Measurements from ENCODE around the gene SPTLC3. TPM values are rescaled to one million over a fixed set of nuclear protein-coding genes. Genes with fewer than 3 reads are reported as not detected.

The SPTLC3 gene
- total RNA-seq, 1 experiment from 2014 or later: 20.3 TPM

DNA sequence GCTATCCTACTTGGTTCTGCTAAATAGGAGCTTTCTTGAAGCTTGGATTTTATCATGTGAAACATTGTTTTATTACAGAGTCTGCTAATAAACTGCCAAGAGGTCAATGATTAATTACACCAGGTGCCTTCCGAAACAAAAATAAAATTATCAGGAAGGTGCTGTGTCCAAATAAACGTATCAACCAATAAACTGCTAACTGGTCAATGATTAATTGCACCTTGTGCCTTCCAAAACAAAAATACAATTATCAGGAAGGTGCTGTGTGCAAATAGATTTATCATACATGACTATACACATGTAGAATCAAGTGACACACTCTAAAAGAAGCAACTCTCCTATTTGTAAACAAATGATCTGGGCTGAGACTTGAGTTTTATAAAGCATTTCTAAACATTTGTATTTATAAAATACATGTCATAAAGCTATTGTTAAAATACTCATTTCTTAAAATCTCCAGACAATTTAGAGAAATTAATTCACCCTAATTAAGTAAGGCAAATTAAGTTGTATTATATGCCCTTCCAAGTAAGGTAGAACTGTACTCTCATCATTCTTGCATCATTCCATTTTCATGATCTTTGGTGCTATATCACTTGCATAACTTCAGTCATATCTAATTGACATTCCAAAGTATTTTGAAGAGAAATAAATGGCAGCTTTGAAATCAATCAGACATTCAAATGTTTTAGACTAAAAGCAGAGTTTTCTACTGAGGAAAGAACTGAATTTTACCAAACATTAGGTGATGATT lies 26.8 kb downstream of the SPTLC3 start:
- DNase-seq (ENCODE audit: unreplicated experiment): no peak
- Mint-ChIP-seq H3K36me3 (ENCODE audit: insufficient read depth, unreplicated experiment) (peaks cover 30% of the 10 kb centered on the region), H3K9me3 (ENCODE audit: unreplicated experiment) (peaks cover 7% of the 10 kb centered on the region), H3K4me1 (ENCODE audit: insufficient read depth, unreplicated experiment) (peaks cover 59% of the 10 kb centered on the region), H3K4me3 (ENCODE audit: unreplicated experiment) (no peak overlapping the region), H3K27me3 (ENCODE audit: insufficient read depth, unreplicated experiment) (no peaks in the 10 kb centered on the region), H3K27ac (ENCODE audit: low read depth, unreplicated experiment) (no peak overlapping the region)
- ChIA-PET POLR2A (interaction anchor here (0.9 to 10.3 kb wide), 4 partner anchors 18 to 40 kb away, joined by 3 to 257 read pairs (median 4); partner anchors contain the start of gene SPTLC3), CTCF (interaction anchor here (0.6 to 1.0 kb wide), 3 partner anchors 110 to 1286 kb away, joined by 3 to 7 read pairs (median 4); no protein-coding TSS in a partner anchor)
- no TSS peak for BruUV-seq (replicated peaks)
- intact Hi-C loops (cut with micrococcal nuclease): no loop called here
- TF ChIP-seq, protein P1, sequence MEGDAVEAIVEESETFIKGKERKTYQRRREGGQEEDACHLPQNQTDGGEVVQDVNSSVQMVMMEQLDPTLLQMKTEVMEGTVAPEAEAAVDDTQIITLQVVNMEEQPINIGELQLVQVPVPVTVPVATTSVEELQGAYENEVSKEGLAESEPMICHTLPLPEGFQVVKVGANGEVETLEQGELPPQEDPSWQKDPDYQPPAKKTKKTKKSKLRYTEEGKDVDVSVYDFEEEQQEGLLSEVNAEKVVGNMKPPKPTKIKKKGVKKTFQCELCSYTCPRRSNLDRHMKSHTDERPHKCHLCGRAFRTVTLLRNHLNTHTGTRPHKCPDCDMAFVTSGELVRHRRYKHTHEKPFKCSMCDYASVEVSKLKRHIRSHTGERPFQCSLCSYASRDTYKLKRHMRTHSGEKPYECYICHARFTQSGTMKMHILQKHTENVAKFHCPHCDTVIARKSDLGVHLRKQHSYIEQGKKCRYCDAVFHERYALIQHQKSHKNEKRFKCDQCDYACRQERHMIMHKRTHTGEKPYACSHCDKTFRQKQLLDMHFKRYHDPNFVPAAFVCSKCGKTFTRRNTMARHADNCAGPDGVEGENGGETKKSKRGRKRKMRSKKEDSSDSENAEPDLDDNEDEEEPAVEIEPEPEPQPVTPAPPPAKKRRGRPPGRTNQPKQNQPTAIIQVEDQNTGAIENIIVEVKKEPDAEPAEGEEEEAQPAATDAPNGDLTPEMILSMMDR (IDR thresholded peaks at IDR 0.05; ENCODE audit: unreplicated experiment): no peak

DNA sequence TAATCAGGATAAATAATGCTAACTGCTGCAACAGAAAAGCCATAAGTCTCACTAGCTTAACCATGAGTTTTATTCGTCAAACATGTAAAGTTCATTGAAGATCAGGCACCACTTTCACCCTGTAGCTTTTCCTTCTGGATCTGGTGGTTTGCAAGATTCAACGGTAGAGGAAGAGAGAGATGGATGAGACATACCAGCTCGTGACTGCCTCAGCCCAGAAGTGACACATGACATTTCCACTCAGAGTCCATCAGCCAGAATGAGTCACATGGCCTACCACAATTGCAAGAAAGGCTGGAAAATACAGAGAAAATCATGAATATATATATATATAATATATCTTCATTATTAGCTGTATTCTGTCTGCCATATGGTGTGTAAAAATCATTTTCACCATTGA lies 29.0 kb downstream of the SPTLC3 start:
- CTCF ChIA-PET: interaction anchor here (1.6 kb wide), 1 partner anchor 11 kb away, joined by 8 read pairs; no protein-coding TSS in a partner anchor
- TF ChIP-seq, protein P1 (IDR thresholded peaks at IDR 0.05; ENCODE audit: unreplicated experiment): no peak
- DNase-seq (ENCODE audit: unreplicated experiment): no peak
- Mint-ChIP-seq H3K36me3 (ENCODE audit: insufficient read depth, unreplicated experiment) (peaks cover 21% of the 10 kb centered on the region), H3K27me3 (ENCODE audit: insufficient read depth, unreplicated experiment) (no peaks in the 10 kb centered on the region), H3K4me1 (ENCODE audit: insufficient read depth, unreplicated experiment) (peaks cover 58% of the 10 kb centered on the region), H3K4me3 (ENCODE audit: unreplicated experiment) (no peak overlapping the region), H3K27ac (ENCODE audit: low read depth, unreplicated experiment) (peak overlapping the region; percentile 10), H3K9me3 (ENCODE audit: unreplicated experiment) (peaks cover 7% of the 10 kb centered on the region)
- intact Hi-C loops (cut with micrococcal nuclease): no loop called here
- no TSS peak for BruUV-seq (replicated peaks)
- POLR2A ChIA-PET: interaction anchor here (0.7 to 2.7 kb wide), 3 partner anchors 8 to 28 kb away, joined by 6 to 22 read pairs (median 6); partner anchors contain the start of gene SPTLC3

DNA sequence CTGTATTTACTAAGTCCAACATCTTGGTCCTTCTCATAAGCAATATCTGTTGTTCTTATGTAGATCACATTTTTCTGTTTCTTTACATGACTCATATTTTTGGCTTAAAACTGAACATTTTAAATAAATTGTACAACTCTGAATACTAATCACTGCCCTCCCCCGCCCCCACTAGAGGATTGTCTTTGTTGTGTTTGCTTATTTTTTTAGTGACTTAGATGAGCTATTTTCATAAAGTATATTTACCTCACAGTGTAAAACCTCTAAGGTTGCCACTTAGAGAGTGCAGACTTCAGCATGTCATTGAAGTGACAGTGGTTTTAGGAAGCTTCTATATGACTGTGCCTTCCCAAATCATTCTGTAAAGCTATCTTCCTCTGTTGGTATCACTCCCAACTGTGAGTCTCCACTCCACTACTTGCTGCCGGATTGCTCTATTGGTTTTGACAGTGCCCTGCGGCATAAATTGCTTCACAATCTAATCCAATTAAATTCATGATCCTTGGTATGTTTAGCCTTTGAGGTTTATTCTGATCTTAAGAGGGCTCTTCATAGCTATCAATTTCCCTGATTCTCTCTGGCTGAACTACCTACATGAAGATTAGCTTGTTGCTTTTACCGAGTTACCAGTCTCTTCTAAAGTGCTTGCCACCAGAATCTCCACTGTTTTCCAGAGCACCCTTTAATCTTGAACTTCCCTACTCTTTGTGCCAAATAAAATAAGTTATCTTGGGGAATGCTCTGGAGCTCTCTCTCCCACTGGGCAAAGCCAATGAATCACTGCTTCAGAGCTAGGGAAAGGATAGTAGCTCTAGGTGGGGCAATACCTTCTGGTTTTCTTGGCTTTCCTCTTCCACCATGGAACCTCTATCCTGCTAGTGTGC lies 33.0 kb downstream of the SPTLC3 start:
- Mint-ChIP-seq H3K4me1 (ENCODE audit: insufficient read depth, unreplicated experiment) (peaks cover 56% of the 10 kb centered on the region), H3K36me3 (ENCODE audit: insufficient read depth, unreplicated experiment) (peaks cover 6% of the 10 kb centered on the region), H3K27ac (ENCODE audit: low read depth, unreplicated experiment) (peak overlapping the region; percentile 44), H3K9me3 (ENCODE audit: unreplicated experiment) (peaks cover 13% of the 10 kb centered on the region), H3K27me3 (ENCODE audit: insufficient read depth, unreplicated experiment) (no peaks in the 10 kb centered on the region), H3K4me3 (ENCODE audit: unreplicated experiment) (no peak overlapping the region)
- POLR2A ChIA-PET: interaction anchor here (0.7 to 2.4 kb wide), 6 partner anchors 8 to 33 kb away, joined by 3 to 14 read pairs (median 5); partner anchors contain the start of gene SPTLC3
- no TSS peak for BruUV-seq (replicated peaks)
- intact Hi-C loops (cut with micrococcal nuclease): no loop called here
- peak; percentile 55 for DNase-seq (ENCODE audit: unreplicated experiment)
- CTCF ChIA-PET: interaction anchor here (0.6 to 1.4 kb wide), 9 partner anchors 8 to 1368 kb away, joined by 3 to 6 read pairs (median 5); partner anchors contain the start of gene SPTLC3
- TF ChIP-seq, protein P1 (IDR thresholded peaks at IDR 0.05; ENCODE audit: unreplicated experiment): no peak

DNA sequence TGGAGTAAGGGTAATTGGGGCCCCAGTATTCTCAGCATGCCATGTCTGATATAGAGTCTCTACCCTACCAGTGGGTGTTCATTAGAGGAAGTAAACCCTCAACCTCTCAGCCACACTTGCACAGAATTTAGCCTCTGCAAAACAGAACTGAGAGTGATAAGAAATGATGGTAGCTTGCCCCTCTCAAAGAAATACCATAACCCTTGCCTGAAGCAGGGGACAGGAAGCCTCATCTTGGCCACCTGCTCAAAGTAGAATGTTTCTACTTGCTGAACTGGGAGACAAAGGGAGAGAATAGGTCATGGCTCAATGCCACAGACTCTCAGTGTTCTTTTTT lies 33.7 kb downstream of the SPTLC3 start:
- Mint-ChIP-seq H3K4me1 (ENCODE audit: insufficient read depth, unreplicated experiment) (peaks cover 55% of the 10 kb centered on the region), H3K27me3 (ENCODE audit: insufficient read depth, unreplicated experiment) (no peaks in the 10 kb centered on the region), H3K27ac (ENCODE audit: low read depth, unreplicated experiment) (peak overlapping the region; percentile 9), H3K4me3 (ENCODE audit: unreplicated experiment) (no peak overlapping the region), H3K36me3 (ENCODE audit: insufficient read depth, unreplicated experiment) (peaks cover 2% of the 10 kb centered on the region), H3K9me3 (ENCODE audit: unreplicated experiment) (peaks cover 13% of the 10 kb centered on the region)
- POLR2A ChIA-PET: interaction anchor here (0.9 to 2.4 kb wide), 4 partner anchors 9 to 34 kb away, joined by 3 to 14 read pairs (median 8); partner anchors contain the start of gene SPTLC3
- BruUV-seq (replicated peaks): no TSS peak
- DNase-seq (ENCODE audit: unreplicated experiment): no peak
- TF ChIP-seq, protein P1 (IDR thresholded peaks at IDR 0.05; ENCODE audit: unreplicated experiment): no peak
- intact Hi-C loops (cut with micrococcal nuclease): no loop called here
- CTCF ChIA-PET: interaction anchor here (1.2 kb wide), 3 partner anchors 9 to 72 kb away, joined by 3 to 5 read pairs (median 3); no protein-coding TSS in a partner anchor

Measured in MCF 10A (cell line).